Endometrial microvascular endothelial cells (primary cell): Measurements from ENCODE around the gene PCDHGA4. TPM values are rescaled to one million over a fixed set of nuclear protein-coding genes. Genes with fewer than 3 reads are reported as not detected.
"Not testable (repeated sequence)": the region's sequence is repeated elsewhere in the genome, so short reads cannot be mapped to it uniquely, and the experiment has no call there.

Source experiments
- in situ Hi-C: cut with HindIII; loops from 2 replicates; pipeline ENCODE4 v1.10.0; 2017; ENCODE audit warnings: low sequenced_read_pairs, low pct_unique_long_range_greater_than_20kb; ENCODE audit errors: inconsistent ontology term
- total RNA-seq: library from RNA; depleted of rRNA; stranded (reverse); fragments of >200 nt; gene quantifications from one replicate; pipeline ENCODE4 v1.2.3, GENCODE V29; 2015; ENCODE audit errors: inconsistent ontology term

The PCDHGA4 gene
- total RNA-seq, 1 donor from 2014 or later, result 3.2 TPM

DNA sequence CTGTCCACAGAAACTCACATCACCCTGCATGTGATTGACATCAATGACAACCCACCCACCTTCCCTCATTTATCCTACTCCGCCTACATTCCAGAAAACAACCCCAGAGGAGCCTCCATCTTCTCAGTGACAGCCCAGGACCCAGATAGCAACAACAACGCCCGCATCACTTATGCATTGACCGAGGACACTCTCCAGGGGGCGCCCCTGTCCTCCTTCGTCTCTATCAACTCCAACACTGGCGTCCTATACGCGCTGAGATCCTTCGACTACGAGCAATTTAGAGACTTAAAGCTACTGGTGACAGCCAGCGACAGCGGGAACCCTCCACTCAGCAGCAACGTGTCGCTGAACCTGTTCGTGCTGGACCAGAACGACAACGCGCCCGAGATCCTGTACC is 9.5 kb upstream of the PCDHGA4 start:
- in situ Hi-C loops, result no loop called here

GRCh38 chr5:141346017-141346416 is 8.8 kb upstream of the PCDHGA4 start:
- in situ Hi-C loops, result not testable (repeated sequence)

- in situ Hi-C loops, result no loop called here
Measured at GRCh38 chr5:141349917-141350619, 4.8 kb upstream of the PCDHGA4 start, which contains the start of gene PCDHGB1. TSS of gene PCDHGB1 (plus strand) at chr5:141350099. CDS start at chr5:141350261, 162 bp downstream.

DNA sequence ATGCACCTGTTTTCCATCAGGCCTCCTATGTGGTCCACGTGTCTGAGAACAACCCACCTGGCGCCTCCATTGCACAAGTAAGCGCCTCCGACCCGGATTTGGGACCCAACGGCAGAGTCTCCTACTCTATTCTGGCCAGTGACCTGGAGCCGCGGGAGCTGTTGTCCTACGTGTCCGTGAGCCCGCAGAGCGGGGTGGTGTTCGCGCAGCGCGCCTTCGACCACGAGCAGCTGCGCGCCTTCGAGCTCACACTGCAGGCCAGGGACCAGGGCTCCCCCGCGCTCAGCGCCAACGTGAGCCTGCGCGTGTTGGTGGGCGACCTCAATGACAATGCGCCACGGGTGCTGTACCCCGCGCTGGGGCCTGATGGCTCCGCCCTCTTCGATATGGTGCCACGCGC is 3.2 kb upstream of the PCDHGA4 start:
- in situ Hi-C loops, result no loop called here

GRCh38 chr5:141355641-141356040 is 820 bp downstream of the PCDHGA4 start:
- in situ Hi-C loops, result no loop called here

GRCh38 chr5:141356133-141356532 is 1.3 kb downstream of the PCDHGA4 start:
- in situ Hi-C loops, result no loop called here

DNA sequence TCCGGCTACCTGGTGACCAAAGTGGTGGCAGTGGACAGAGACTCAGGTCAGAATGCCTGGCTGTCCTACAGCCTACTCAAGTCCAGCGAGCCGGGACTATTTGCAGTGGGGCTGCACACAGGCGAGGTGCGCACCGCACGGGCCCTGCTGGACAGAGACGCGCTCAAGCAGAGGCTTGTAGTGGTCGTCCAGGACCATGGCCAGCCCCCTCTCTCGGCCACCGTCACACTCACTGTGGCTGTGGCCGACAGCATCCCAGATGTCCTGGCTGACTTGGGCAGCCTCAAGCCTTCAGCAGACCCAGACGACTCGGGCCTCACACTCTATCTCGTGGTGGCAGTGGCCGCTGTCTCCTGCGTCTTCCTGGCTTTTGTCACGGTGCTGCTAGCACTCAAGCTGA is 2.1 kb downstream of the PCDHGA4 start:
- in situ Hi-C loops, result no loop called here

DNA sequence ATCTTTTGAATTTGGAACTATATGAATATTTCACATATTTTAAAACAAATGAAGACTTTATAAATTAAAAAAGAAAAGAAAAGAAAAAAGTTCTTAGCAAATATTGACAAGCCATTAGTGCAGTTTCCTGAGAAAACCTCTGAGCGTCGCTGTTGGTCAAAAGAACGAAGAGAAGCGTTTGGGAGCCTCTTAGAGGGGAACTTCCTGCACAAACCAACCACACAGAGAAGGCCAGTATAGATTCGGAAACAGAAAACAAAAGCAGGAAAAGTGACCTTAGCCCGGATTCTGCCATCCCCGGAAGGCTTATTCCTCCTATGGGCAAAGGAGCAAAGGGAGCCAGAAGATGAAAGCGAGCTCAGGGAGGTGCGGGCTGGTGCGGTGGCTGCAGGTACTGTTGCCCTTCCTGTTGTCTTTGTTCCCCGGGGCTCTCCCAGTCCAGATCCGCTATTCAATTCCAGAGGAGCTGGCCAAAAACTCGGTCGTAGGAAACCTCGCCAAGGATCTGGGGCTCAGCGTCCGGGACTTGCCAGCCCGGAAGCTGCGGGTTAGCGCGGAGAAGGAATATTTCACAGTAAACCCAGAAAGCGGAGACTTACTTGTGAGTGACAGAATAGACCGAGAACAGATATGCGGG is 5.1 kb downstream of the PCDHGA4 start, which contains the start of gene PCDHGB2:
Gene PCDHGB2, plus strand, starts transcription at position 205 of the 637 bp plus-strand sequence. Its CDS starts 142 bp downstream, at position 347.
- in situ Hi-C loops, result no loop called here

- in situ Hi-C loops, result no loop called here
Measured at GRCh38 chr5:141360685-141361084, 5.9 kb downstream of the PCDHGA4 start.

DNA sequence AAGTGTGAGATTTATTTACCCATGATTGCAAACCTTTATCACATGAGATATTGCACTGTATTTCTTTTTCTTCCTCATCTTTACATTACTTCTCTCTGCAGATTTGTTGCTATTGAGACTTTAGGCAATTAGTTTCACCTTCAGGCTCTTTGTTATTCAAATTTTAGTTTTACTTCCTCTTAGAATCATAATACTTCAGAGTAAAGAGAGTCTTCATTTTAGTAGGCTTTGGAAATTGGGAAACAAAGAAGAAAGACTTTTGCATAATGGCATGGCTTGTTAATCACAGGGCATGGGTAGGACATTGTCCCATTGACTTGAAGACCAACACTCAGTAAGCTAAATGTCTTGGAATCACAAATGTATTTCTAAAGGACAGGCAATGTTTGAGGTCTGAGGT is 7.9 kb downstream of the PCDHGA4 start:
- in situ Hi-C loops, result no loop called here

DNA sequence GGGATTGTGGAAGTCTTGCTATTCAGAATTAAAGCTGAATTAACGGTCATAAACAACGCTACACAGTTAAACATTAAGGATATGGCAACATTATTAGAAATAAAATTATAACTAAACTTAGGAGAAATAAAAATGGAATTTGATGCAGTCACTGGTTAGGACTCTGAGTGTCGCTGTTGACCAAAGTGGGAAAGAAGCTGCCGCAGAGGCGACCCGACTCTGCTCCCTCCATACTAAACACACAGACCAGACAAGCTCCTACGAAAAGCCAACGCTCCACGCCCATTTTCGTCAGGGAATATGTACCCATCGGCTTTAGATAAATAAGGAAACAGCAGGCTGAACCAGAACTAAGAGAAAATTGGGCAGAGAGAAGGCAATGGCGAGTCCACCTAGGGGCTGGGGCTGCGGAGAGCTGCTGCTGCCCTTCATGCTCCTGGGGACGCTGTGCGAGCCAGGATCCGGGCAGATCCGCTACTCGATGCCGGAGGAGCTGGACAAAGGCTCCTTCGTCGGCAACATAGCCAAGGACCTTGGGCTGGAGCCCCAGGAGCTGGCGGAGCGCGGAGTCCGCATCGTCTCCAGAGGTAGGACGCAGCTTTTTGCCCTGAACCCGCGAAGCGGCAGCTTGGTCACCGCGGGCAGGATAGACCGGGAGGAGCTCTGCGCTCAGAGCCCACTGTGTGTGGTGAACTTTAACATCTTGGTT is 9.3 kb downstream of the PCDHGA4 start, which contains the start of gene PCDHGA5:
Gene PCDHGA5, plus strand, starts transcription at position 211 of the 709 bp plus-strand sequence. Its CDS starts 169 bp downstream, at position 380.
- in situ Hi-C loops, result no loop called here

DNA sequence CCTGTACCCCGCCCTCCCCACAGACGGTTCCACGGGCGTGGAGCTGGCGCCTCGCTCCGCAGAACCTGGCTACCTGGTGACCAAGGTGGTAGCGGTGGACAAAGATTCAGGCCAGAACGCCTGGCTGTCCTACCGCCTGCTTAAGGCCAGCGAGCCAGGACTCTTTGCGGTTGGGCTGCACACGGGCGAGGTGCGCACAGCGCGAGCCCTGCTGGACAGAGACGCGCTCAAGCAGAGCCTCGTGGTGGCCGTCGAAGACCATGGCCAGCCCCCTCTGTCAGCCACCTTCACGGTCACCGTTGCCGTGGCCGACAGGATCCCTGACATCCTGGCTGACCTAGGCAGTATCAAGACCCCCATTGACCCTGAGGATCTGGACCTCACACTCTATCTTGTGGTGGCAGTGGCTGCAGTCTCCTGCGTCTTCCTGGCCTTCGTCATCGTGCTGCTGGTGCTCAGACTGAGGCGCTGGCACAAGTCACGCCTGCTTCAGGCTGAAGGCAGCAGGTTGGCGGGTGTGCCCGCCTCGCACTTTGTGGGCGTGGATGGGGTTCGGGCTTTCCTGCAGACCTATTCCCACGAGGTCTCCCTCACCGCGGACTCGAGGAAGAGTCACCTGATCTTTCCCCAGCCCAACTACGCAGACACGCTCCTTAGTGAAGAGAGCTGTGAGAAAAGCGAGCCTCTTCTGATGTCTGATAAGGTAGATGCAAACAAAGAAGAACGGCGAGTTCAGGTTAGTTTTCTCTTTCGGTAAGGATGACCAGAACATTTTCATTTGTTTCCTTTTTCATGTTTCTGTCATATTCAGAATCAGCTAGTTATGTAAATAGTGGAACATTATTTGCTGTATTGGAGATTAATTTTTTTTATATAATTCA is 11.4 kb downstream of the PCDHGA4 start:
- in situ Hi-C loops, result no loop called here

DNA sequence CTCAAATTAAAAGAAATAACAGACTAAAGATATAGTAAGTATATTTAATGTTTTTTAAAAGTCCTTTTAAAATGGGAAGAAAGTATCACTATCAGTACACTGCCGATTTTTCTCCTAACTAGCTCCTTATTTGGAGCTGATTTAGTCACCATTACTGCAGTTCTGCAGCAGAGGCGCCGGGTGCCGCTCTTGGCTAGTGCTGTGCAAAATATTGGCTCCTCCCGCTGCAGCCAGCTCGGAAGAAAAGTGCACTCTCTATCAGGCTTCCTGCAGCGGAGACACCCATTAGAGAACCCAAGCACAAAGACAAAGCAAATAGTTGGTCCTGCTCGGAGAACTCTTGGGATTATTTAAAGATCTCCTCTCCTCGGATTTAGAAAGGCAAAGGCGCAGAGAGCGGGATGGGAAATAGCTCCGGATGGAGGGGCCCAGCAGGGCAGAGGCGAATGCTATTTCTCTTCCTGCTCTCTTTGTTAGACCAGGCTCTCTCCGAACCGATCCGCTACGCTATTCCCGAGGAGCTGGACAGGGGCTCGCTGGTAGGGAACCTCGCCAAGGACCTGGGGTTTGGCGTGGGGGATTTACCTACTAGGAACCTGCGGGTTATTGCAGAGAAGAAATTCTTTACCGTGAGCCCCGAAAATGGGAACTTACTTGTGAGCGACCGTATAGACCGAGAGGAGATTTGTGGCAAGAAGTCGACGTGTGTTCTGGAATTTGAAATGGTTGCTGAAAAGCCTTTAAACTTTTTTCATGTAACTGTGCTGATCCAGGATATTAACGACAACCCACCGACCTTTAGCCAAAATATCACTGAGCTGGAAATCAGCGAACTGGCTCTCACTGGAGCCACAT is 15.4 kb downstream of the PCDHGA4 start, which contains the start of gene PCDHGB3:
Gene PCDHGB3, plus strand, starts transcription at position 249 of the 855 bp plus-strand sequence. Its CDS starts 153 bp downstream, at position 402.
- in situ Hi-C loops, result no loop called here

- in situ Hi-C loops, result no loop called here
Measured at GRCh38 chr5:141371572-141372475, 17.0 kb downstream of the PCDHGA4 start.

GRCh38 chr5:141373673-141374317 is 19.0 kb downstream of the PCDHGA4 start, which contains the start of gene PCDHGA6:
TSS of gene PCDHGA6 (plus strand) at chr5:141373891. CDS start at chr5:141374084, 193 bp downstream.
- in situ Hi-C loops, result no loop called here

GRCh38 chr5:141374627-141375026 is 19.8 kb downstream of the PCDHGA4 start:
- in situ Hi-C loops, result no loop called here
